ENCODE data around the gene SSBP1.
"Not testable (repeated sequence)": the region's sequence is repeated elsewhere in the genome, so short reads cannot be mapped to it uniquely, and the experiment has no call there.

SSBP1 gene

GRCh38 chr7:141738592-141739013, 445 bp downstream of the SSBP1 start:
- H3K4me3 ChIP-seq (replicated peaks in 1 of 2; ENCODE audit: low read depth in 2 of 2, low read length in 2 of 2): peak overlapping the region; percentile 89 to 96
- TF ChIP-seq CTCF (IDR thresholded peaks at IDR 0.05; ENCODE audit: low read depth, low read length): peak; percentile 38
- DNase-seq (ENCODE audit: low read depth in 2 of 2): no peak

GRCh38 chr7:141739250-141739649, 1.1 kb downstream of the SSBP1 start:
- H3K4me3 ChIP-seq (replicated peaks in 1 of 2; ENCODE audit: low read depth in 2 of 2, low read length in 2 of 2): peak overlapping the region; percentile 89 to 96
- DNase-seq (ENCODE audit: low read depth in 2 of 2): no peak
- TF ChIP-seq CTCF (IDR thresholded peaks at IDR 0.05; ENCODE audit: low read depth, low read length): no peak

GRCh38 chr7:141742229-141742628, 4.1 kb downstream of the SSBP1 start:
- DNase-seq (ENCODE audit: low read depth in 2 of 2): no peak
- no peak overlapping the region for H3K4me3 ChIP-seq (replicated peaks in 1 of 2; ENCODE audit: low read depth in 2 of 2, low read length in 2 of 2)
- TF ChIP-seq CTCF (IDR thresholded peaks at IDR 0.05; ENCODE audit: low read depth, low read length): no peak

GRCh38 chr7:141744131-141744530, 6.0 kb downstream of the SSBP1 start:
- no peak for TF ChIP-seq CTCF (IDR thresholded peaks at IDR 0.05; ENCODE audit: low read depth, low read length)
- H3K4me3 ChIP-seq (replicated peaks in 1 of 2; ENCODE audit: low read depth in 2 of 2, low read length in 2 of 2): no peak overlapping the region
- DNase-seq (ENCODE audit: low read depth in 2 of 2): no peak

GRCh38 chr7:141748396-141748795, 10.2 kb downstream of the SSBP1 start:
- no peak for TF ChIP-seq CTCF (IDR thresholded peaks at IDR 0.05; ENCODE audit: low read depth, low read length)
- DNase-seq (ENCODE audit: low read depth in 2 of 2): peak in 1 of 2 donors; percentile 29
- H3K4me3 ChIP-seq (replicated peaks in 1 of 2; ENCODE audit: low read depth in 2 of 2, low read length in 2 of 2): no peak overlapping the region

GRCh38 chr7:141751904-141752303, 13.7 kb downstream of the SSBP1 start:
- H3K4me3 ChIP-seq (replicated peaks in 1 of 2; ENCODE audit: low read depth in 2 of 2, low read length in 2 of 2): not testable (repeated sequence)
- DNase-seq (ENCODE audit: low read depth in 2 of 2): peak; percentile 17 to 23

- DNase-seq (ENCODE audit: low read depth in 2 of 2): peak in 1 of 2 donors; percentile 26
Observed at GRCh38 chr7:141752634-141753033, 14.5 kb downstream of the SSBP1 start.

More at GRCh38 chr7:141752634-141753033, 14.5 kb downstream of the SSBP1 start:
- no peak overlapping the region for H3K4me3 ChIP-seq (replicated peaks in 1 of 2; ENCODE audit: low read depth in 2 of 2, low read length in 2 of 2)
- TF ChIP-seq CTCF (IDR thresholded peaks at IDR 0.05; ENCODE audit: low read depth, low read length): peak; percentile 30
